Suprapubic skin (tissue), 4 donors: ENCODE results near the gene LRBA. TPM values are rescaled to one million over a fixed set of nuclear protein-coding genes. Genes with fewer than 3 reads are reported as not detected.

Experiments
- DNase-seq, 2 donors: peaks; one replicate each; pipeline ENCODE4 v3.0.0-alpha.2; 2019; ENCODE audit warnings: low spot score in 2 of 2
- H3K27ac ChIP-seq: fragments of 200-600 bp; sonication (generic); one replicate; pipeline ENCODE4 v1.5.1; 2019
- H3K27me3 ChIP-seq: fragments of 200-600 bp; sonication (generic); one replicate; pipeline ENCODE4 v1.5.1; 2019
- H3K36me3 ChIP-seq: fragments of 200-600 bp; sonication (generic); one replicate; pipeline ENCODE4 v1.5.1; 2019
- H3K4me1 ChIP-seq: fragments of 200-600 bp; sonication (generic); one replicate; pipeline ENCODE4 v1.5.1; 2019
- H3K4me3 ChIP-seq: fragments of 200-600 bp; sonication (generic); one replicate; pipeline ENCODE4 v1.5.1; 2019; ENCODE audit warnings: mild to moderate bottlenecking
- H3K9me3 ChIP-seq: fragments of 200-600 bp; sonication (generic); one replicate; pipeline ENCODE4 v1.5.1; 2019
- CTCF ChIP-seq, 2 donors: fragments of 200-600 bp in 1 of 2; fragments of 450-650 bp in 1 of 2; sonication (generic) in 1 of 2; IDR thresholded peaks; one replicate each; pipeline ENCODE4 v1.5.1; 2016 to 2019; ENCODE audit warnings: antibody characterized with exemption in 2 of 2, mild to moderate bottlenecking in 1 of 2, moderate library complexity in 1 of 2
- EP300 ChIP-seq: sonication (generic); formaldehyde crosslinking; IDR thresholded peaks from one replicate; pipeline ENCODE4 v1.6.1; 2017; ENCODE audit warnings: antibody characterized with exemption
- POLR2A ChIP-seq, 2 donors: fragments of 450-650 bp; IDR thresholded peaks; one replicate each; pipeline ENCODE4 v1.6.1; 2017; ENCODE audit warnings: antibody characterized with exemption in 2 of 2, mild to moderate bottlenecking in 2 of 2, moderate library complexity in 2 of 2
- POLR2AphosphoS5 ChIP-seq, 3 donors: sonication (generic); formaldehyde crosslinking; IDR thresholded peaks; one replicate each; pipeline ENCODE4 v1.6.1; 2017; ENCODE audit warnings: antibody characterized with exemption in 3 of 3
- WGBS: methylation state at CpG from one replicate; pipeline ENCODE4 v1.1.5; 2018; 5-methylcytosine and 5-hydroxymethylcytosine counted together
- total RNA-seq, 4 donors: library from RNA; depleted of rRNA; stranded (reverse); fragments of >200 nt; gene quantifications; one replicate each; pipeline ENCODE4 v1.1.0, GENCODE V29; 2016

Gene LRBA
- total RNA-seq, 4 donors from 2014 or later = 64.6 to 128 (median 81.0) TPM

- H3K4me1 ChIP-seq = no peaks in the 10 kb centered on the region
- no peak for DNase-seq
- no peaks in the 10 kb centered on the region for H3K27me3 ChIP-seq
- TF ChIP-seq POLR2A (IDR thresholded peaks at IDR 0.05) = no peak
- no peak overlapping the region for H3K4me3 ChIP-seq
- H3K27ac ChIP-seq = no peak overlapping the region
- no peaks in the 10 kb centered on the region for H3K36me3 ChIP-seq
- no peaks in the 10 kb centered on the region for H3K9me3 ChIP-seq
Measured at GRCh38 chr4:150940123-150940522, 75.0 kb downstream of the LRBA start.

- H3K4me3 ChIP-seq = no peak overlapping the region
- no peaks in the 10 kb centered on the region for H3K27me3 ChIP-seq
- H3K27ac ChIP-seq = no peak overlapping the region
- H3K4me1 ChIP-seq = no peaks in the 10 kb centered on the region
- TF ChIP-seq CTCF (IDR thresholded peaks at IDR 0.05) (no peak), POLR2AphosphoS5 (IDR thresholded peaks at IDR 0.05) (no peak), POLR2A (IDR thresholded peaks at IDR 0.05) (no peak), EP300 (no peak)
- DNase-seq = no peak
- WGBS = 98% methylated on average over 3 of the region's 3 CpGs
- H3K36me3 ChIP-seq = no peaks in the 10 kb centered on the region
- H3K9me3 ChIP-seq = no peaks in the 10 kb centered on the region
Measured at GRCh38 chr4:150939530-150939929, 75.6 kb downstream of the LRBA start.

DNA sequence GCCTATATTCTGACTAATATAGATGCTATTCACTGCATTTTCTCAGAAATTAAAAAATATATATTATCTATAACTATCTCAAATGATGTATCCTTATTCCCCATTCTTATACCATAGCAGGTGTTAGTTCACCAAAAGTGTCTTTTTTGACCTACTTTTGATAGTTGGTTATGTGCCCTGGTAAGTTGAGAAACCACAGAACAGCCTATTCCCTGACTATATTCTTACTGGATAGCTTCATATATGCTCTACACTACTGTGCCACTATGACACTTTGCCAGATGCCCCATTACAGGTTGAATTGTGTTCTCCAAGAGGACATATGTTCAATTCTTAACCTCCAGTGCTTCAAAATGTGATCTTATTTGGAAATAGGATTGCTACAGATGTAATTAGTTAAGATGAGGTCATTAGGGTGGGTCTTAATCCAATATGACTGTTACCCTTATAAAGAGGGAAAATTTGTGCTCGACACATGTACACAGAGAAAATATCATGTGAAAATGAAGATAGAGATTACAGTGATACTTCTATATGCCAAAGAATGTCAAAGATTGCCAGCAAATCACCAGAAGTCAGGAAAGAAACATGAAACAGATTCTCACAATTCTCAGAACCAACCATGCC is 76.1 kb downstream of the LRBA start:
- TF ChIP-seq POLR2A (IDR thresholded peaks at IDR 0.05) (no peak), EP300 (no peak), CTCF (IDR thresholded peaks at IDR 0.05) (no peak), POLR2AphosphoS5 (IDR thresholded peaks at IDR 0.05) (no peak)
- H3K27me3 ChIP-seq = no peaks in the 10 kb centered on the region
- WGBS = 63% methylated on average over 1 of the region's 1 CpG
- DNase-seq = no peak
- no peaks in the 10 kb centered on the region for H3K36me3 ChIP-seq
- H3K4me1 ChIP-seq = no peaks in the 10 kb centered on the region
- no peaks in the 10 kb centered on the region for H3K9me3 ChIP-seq
- H3K4me3 ChIP-seq = no peak overlapping the region
- H3K27ac ChIP-seq = no peak overlapping the region

DNA sequence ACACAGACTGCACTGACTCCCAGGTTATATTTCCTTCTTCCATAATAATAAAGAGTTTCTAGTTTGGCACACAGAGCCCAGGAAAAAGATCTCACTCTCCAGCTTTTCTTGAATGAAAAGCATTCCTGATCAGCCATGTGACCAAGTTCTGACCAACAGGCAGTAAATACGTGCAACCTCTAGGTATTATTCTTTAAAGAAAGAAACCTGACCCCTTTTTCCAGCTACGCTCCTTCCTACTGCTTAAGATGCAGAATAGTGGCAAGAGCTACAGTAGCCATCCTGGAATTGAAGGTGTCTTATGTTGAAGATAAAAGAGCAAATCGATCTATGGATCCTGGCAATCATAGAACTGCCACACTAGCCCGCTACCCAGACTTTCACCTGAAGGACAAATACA is 76.7 kb downstream of the LRBA start:
- WGBS = 86% methylated on average over 4 of the region's 4 CpGs
- no peak for DNase-seq
- no peaks in the 10 kb centered on the region for H3K36me3 ChIP-seq

DNA sequence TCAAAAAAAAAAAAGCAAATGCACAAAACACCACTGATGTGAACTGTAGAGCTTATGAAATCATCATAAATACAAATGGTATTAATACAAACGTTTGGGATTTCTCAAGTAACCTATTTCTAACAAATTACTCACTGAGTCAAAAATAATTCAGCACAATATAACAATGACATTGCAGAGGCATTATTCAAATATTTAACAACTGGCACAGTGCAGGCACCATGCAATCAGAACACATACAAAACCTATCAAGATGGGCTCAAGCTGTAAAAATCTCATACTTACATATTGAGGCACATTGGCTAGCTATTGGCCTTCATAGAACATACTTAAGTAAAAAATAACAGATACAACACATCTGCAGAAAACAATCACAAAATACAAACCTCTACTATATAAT is 81.1 kb downstream of the LRBA start:
- no peak for DNase-seq
- H3K9me3 ChIP-seq = peaks cover 4% of the 10 kb centered on the region
- no peaks in the 10 kb centered on the region for H3K27me3 ChIP-seq
- no peaks in the 10 kb centered on the region for H3K4me1 ChIP-seq
- no peak overlapping the region for H3K27ac ChIP-seq
- no peak overlapping the region for H3K4me3 ChIP-seq
- 50% methylated on average over 1 of the region's 1 CpG for WGBS
- H3K36me3 ChIP-seq = no peaks in the 10 kb centered on the region
- TF ChIP-seq POLR2A (IDR thresholded peaks at IDR 0.05) (no peak), POLR2AphosphoS5 (IDR thresholded peaks at IDR 0.05) (no peak), CTCF (IDR thresholded peaks at IDR 0.05) (no peak), EP300 (no peak)

More for the DNA sequence above, 76.7 kb downstream of the LRBA start:
- TF ChIP-seq POLR2AphosphoS5 (IDR thresholded peaks at IDR 0.05) (no peak), EP300 (no peak), CTCF (IDR thresholded peaks at IDR 0.05) (no peak), POLR2A (IDR thresholded peaks at IDR 0.05) (no peak)
- H3K27me3 ChIP-seq = no peaks in the 10 kb centered on the region
- no peaks in the 10 kb centered on the region for H3K9me3 ChIP-seq
- no peak overlapping the region for H3K27ac ChIP-seq
- no peaks in the 10 kb centered on the region for H3K4me1 ChIP-seq
- no peak overlapping the region for H3K4me3 ChIP-seq

DNA sequence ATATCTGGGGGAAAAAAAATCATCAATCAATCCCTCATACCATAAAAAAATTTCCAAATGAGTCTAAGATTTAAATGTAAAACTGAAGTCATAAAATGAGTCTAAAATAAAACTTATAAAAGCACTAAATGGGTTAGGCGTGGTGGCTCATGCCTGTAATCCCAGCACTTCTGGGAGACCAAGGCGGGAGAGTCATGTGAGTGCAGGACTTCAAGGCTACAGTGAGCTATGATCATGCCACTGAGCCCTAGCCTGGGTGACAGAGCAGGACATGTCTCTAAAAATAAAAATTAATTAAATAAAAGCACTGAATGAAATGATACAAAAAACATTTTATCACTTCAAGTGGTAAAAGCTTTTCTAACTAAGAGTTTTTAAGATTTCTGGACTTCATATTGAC is 83.3 kb downstream of the LRBA start:
- no peak overlapping the region for H3K4me3 ChIP-seq
- peaks cover 6% of the 10 kb centered on the region for H3K36me3 ChIP-seq
- no peak overlapping the region for H3K27ac ChIP-seq
- no peak for DNase-seq
- H3K9me3 ChIP-seq = peaks cover 4% of the 10 kb centered on the region
- TF ChIP-seq POLR2AphosphoS5 (IDR thresholded peaks at IDR 0.05) (no peak), EP300 (no peak), POLR2A (IDR thresholded peaks at IDR 0.05) (no peak), CTCF (IDR thresholded peaks at IDR 0.05) (no peak)
- H3K4me1 ChIP-seq = no peaks in the 10 kb centered on the region
- no peaks in the 10 kb centered on the region for H3K27me3 ChIP-seq
- 95% methylated on average over 2 of the region's 2 CpGs for WGBS
